ENCODE data around the gene NDUFAF2. TPM values are rescaled to one million over a fixed set of nuclear protein-coding genes. Genes with fewer than 3 reads are reported as not detected.
A peak's percentile ranks its signal among the peaks of the same experiment; 100 is the strongest.

Gene NDUFAF2
- polyA plus RNA-seq, 1 donor, result 39.3 TPM

DNA sequence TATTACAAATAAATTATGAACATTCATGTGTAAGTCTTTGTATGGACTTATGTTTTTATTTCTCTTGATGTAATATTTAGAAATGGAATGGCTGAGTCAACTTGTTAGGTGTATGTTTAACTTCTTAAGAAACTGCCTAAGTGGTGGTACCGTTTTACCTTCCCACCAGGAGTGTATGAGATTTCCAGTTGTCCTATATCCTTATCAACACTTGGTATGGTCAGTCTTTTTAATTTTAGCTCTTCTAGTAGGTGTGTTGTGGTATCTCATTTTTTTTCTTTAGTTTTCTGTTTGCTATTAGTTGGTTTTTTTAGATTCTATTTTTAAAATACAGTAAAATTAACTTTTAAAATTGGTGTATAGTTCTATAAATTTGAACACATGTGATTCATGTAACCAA is 3.7 kb downstream of the NDUFAF2 start:
- Histone ChIP-seq H3K9me3 (ENCODE audit: control insufficient read depth, low read depth, low read length) (no peaks in the 10 kb centered on the region), H3K4me1 (ENCODE audit: control insufficient read depth, insufficient read depth, low read length) (peaks cover 5% of the 10 kb centered on the region), H3K4me3 (ENCODE audit: low read length) (no peak overlapping the region), H3K36me3 (ENCODE audit: control insufficient read depth, insufficient read depth, low read length) (no peaks in the 10 kb centered on the region), H3K27me3 (ENCODE audit: control insufficient read depth, insufficient read depth, low read length) (no peaks in the 10 kb centered on the region), H3K27ac (ENCODE audit: low read length) (no peak overlapping the region)
- 100% methylated on average over 1 of the region's 1 CpG for WGBS (ENCODE audit: insufficient coverage, low lambda C conversion rate)
- no peak for DNase-seq

- no peaks in the 10 kb centered on the region for H3K36me3 ChIP-seq (ENCODE audit: control insufficient read depth, insufficient read depth, low read length)
- 100% methylated on average over 2 of the region's 3 CpGs for WGBS (ENCODE audit: insufficient coverage, low lambda C conversion rate)
- H3K27ac ChIP-seq (ENCODE audit: low read length), result no peak overlapping the region
- no peaks in the 10 kb centered on the region for H3K9me3 ChIP-seq (ENCODE audit: control insufficient read depth, low read depth, low read length)
- no peaks in the 10 kb centered on the region for H3K27me3 ChIP-seq (ENCODE audit: control insufficient read depth, insufficient read depth, low read length)
- no peak overlapping the region for H3K4me3 ChIP-seq (ENCODE audit: low read length)
- H3K4me1 ChIP-seq (ENCODE audit: control insufficient read depth, insufficient read depth, low read length), result no peaks in the 10 kb centered on the region
- no peak for DNase-seq
Measured at GRCh38 chr5:60955239-60955638, 10.2 kb downstream of the NDUFAF2 start.

GRCh38 chr5:60958088-60958487 is 13.1 kb downstream of the NDUFAF2 start:
- no peaks in the 10 kb centered on the region for H3K27me3 ChIP-seq (ENCODE audit: control insufficient read depth, insufficient read depth, low read length)
- no peaks in the 10 kb centered on the region for H3K9me3 ChIP-seq (ENCODE audit: control insufficient read depth, low read depth, low read length)
- H3K27ac ChIP-seq (ENCODE audit: low read length), result no peak overlapping the region
- H3K4me3 ChIP-seq (ENCODE audit: low read length), result no peak overlapping the region
- no peak for DNase-seq
- no peaks in the 10 kb centered on the region for H3K4me1 ChIP-seq (ENCODE audit: control insufficient read depth, insufficient read depth, low read length)
- H3K36me3 ChIP-seq (ENCODE audit: control insufficient read depth, insufficient read depth, low read length), result no peaks in the 10 kb centered on the region

DNA sequence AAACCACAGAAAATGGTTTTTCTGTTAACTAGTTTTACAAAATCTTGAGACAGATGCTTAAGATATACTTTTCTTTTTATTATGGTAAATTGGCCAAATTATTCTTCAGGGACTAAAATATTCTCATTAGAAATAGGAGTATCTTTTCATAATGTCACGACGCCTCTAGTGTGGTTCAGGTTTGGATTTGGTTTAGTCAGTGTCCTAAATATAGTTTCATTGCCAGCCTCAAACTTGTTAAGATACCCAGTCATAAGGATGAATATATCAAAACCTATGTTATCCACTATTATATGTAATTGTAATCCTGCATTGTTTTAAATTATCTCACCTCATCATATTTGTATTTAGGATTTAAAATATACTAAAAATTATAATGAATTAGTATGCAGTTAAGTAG is 13.7 kb downstream of the NDUFAF2 start:
- no peaks in the 10 kb centered on the region for H3K4me1 ChIP-seq (ENCODE audit: control insufficient read depth, insufficient read depth, low read length)
- H3K9me3 ChIP-seq (ENCODE audit: control insufficient read depth, low read depth, low read length), result no peaks in the 10 kb centered on the region
- H3K27me3 ChIP-seq (ENCODE audit: control insufficient read depth, insufficient read depth, low read length), result no peaks in the 10 kb centered on the region
- H3K36me3 ChIP-seq (ENCODE audit: control insufficient read depth, insufficient read depth, low read length), result no peaks in the 10 kb centered on the region
- DNase-seq, result no peak
- H3K4me3 ChIP-seq (ENCODE audit: low read length), result no peak overlapping the region
- 100% methylated on average over 2 of the region's 2 CpGs for WGBS (ENCODE audit: insufficient coverage, low lambda C conversion rate)
- H3K27ac ChIP-seq (ENCODE audit: low read length), result no peak overlapping the region

GRCh38 chr5:60959156-60959555 is 14.2 kb downstream of the NDUFAF2 start:
- no peak overlapping the region for H3K4me3 ChIP-seq (ENCODE audit: low read length)
- H3K27ac ChIP-seq (ENCODE audit: low read length), result no peak overlapping the region
- H3K9me3 ChIP-seq (ENCODE audit: control insufficient read depth, low read depth, low read length), result no peaks in the 10 kb centered on the region
- H3K4me1 ChIP-seq (ENCODE audit: control insufficient read depth, insufficient read depth, low read length), result no peaks in the 10 kb centered on the region
- DNase-seq, result no peak
- H3K36me3 ChIP-seq (ENCODE audit: control insufficient read depth, insufficient read depth, low read length), result no peaks in the 10 kb centered on the region
- no peaks in the 10 kb centered on the region for H3K27me3 ChIP-seq (ENCODE audit: control insufficient read depth, insufficient read depth, low read length)

GRCh38 chr5:60960591-60960990 is 15.6 kb downstream of the NDUFAF2 start:
- H3K4me3 ChIP-seq (ENCODE audit: low read length), result no peak overlapping the region
- H3K9me3 ChIP-seq (ENCODE audit: control insufficient read depth, low read depth, low read length), result no peaks in the 10 kb centered on the region
- no peak for DNase-seq
- H3K4me1 ChIP-seq (ENCODE audit: control insufficient read depth, insufficient read depth, low read length), result no peaks in the 10 kb centered on the region
- H3K27me3 ChIP-seq (ENCODE audit: control insufficient read depth, insufficient read depth, low read length), result no peaks in the 10 kb centered on the region
- H3K27ac ChIP-seq (ENCODE audit: low read length), result no peak overlapping the region
- no peaks in the 10 kb centered on the region for H3K36me3 ChIP-seq (ENCODE audit: control insufficient read depth, insufficient read depth, low read length)
- 24% methylated on average over 2 of the region's 2 CpGs for WGBS (ENCODE audit: insufficient coverage, low lambda C conversion rate)

- Histone ChIP-seq H3K4me3 (ENCODE audit: low read length) (no peak overlapping the region), H3K9me3 (ENCODE audit: control insufficient read depth, low read depth, low read length) (no peaks in the 10 kb centered on the region)
Measured at GRCh38 chr5:60961685-60962084, 16.7 kb downstream of the NDUFAF2 start.

GRCh38 chr5:60972231-60972630 is 27.2 kb downstream of the NDUFAF2 start:
- Histone ChIP-seq H3K27ac (ENCODE audit: low read length) (no peak overlapping the region), H3K9me3 (ENCODE audit: control insufficient read depth, low read depth, low read length) (no peaks in the 10 kb centered on the region), H3K36me3 (ENCODE audit: control insufficient read depth, insufficient read depth, low read length) (no peaks in the 10 kb centered on the region), H3K27me3 (ENCODE audit: control insufficient read depth, insufficient read depth, low read length) (no peaks in the 10 kb centered on the region), H3K4me3 (ENCODE audit: low read length) (no peak overlapping the region), H3K4me1 (ENCODE audit: control insufficient read depth, insufficient read depth, low read length) (peaks cover 4% of the 10 kb centered on the region)
- WGBS (ENCODE audit: insufficient coverage, low lambda C conversion rate), result no CpG with 5 or more reads among the region's 3 CpGs
- no peak for DNase-seq

More at GRCh38 chr5:60961685-60962084, 16.7 kb downstream of the NDUFAF2 start:
- H3K4me1 ChIP-seq (ENCODE audit: control insufficient read depth, insufficient read depth, low read length), result no peaks in the 10 kb centered on the region
- no CpG with 5 or more reads among the region's 2 CpGs for WGBS (ENCODE audit: insufficient coverage, low lambda C conversion rate)
- no peaks in the 10 kb centered on the region for H3K36me3 ChIP-seq (ENCODE audit: control insufficient read depth, insufficient read depth, low read length)
- no peaks in the 10 kb centered on the region for H3K27me3 ChIP-seq (ENCODE audit: control insufficient read depth, insufficient read depth, low read length)
- no peak for DNase-seq
- H3K27ac ChIP-seq (ENCODE audit: low read length), result no peak overlapping the region

DNA sequence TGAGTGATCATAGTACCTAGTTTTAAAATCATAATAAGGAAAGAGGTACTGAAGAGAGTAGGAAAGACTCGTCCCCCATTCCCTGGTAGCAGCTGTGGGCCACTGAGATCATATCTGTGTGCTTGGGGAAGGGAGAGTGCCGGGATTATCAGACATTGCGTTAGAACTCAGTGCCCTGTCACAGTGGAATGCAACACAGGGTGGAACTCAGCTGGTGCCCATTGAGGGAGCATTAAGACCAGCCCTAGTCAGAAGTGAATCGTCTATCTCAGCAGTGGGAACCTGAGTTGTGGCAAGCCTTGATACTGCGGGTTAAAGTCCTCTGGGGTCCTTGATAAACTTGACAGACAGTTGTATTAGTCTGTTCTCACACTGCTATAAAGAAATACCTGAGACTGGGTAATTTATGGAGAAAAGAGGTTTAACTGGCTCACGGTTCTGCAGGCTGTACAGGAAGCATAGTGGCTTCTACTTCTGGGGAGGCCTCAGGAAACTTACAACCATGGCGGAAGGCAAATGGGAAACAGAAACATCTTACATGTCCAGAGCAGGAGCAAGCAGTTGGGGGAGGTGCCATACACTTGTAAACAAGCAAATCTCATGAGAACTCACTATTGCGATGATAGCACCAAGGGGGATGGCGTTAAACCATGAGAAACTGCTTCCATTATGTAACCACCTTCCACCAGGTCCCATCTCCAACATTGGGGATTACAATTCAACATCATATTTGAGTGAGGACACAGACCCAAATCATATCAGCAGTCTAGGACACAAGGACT is 33.1 kb downstream of the NDUFAF2 start:
- peak; percentile 62 to 93 for DNase-seq
- no peaks in the 10 kb centered on the region for H3K36me3 ChIP-seq (ENCODE audit: control insufficient read depth, insufficient read depth, low read length)
- H3K27me3 ChIP-seq (ENCODE audit: control insufficient read depth, insufficient read depth, low read length), result no peaks in the 10 kb centered on the region
- H3K27ac ChIP-seq (ENCODE audit: low read length), result peak overlapping the region; percentile 54
- no peak overlapping the region for H3K4me3 ChIP-seq (ENCODE audit: low read length)
- 40% methylated on average over 1 of the region's 9 CpGs for WGBS (ENCODE audit: insufficient coverage, low lambda C conversion rate)
- H3K4me1 ChIP-seq (ENCODE audit: control insufficient read depth, insufficient read depth, low read length), result peaks cover 16% of the 10 kb centered on the region
- peaks cover 3% of the 10 kb centered on the region for H3K9me3 ChIP-seq (ENCODE audit: control insufficient read depth, low read depth, low read length)

DNA sequence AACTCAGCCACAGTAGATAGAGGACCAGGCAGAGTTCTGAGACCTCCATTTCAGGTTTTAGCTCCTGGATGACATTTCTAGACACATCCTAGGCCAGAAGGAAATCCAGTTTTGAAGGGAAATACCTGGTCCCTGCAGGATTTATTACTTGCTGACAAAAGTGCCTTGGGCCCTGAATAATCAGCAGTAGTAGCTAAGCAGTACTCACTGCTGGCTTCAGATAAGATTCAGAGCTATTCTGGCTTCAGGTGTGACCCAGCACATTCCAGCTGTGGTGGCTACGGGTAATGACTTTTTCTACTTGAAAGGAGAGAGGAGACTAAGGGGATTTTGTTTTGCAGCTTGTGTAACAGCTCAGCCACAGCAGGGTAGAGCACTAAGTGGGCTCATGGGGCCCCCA is 34.0 kb downstream of the NDUFAF2 start:
- WGBS (ENCODE audit: insufficient coverage, low lambda C conversion rate), result no CpG with 5 or more reads among the region's 1 CpG
- Histone ChIP-seq H3K27ac (ENCODE audit: low read length) (peak overlapping the region; percentile 54), H3K27me3 (ENCODE audit: control insufficient read depth, insufficient read depth, low read length) (no peaks in the 10 kb centered on the region), H3K36me3 (ENCODE audit: control insufficient read depth, insufficient read depth, low read length) (no peaks in the 10 kb centered on the region), H3K9me3 (ENCODE audit: control insufficient read depth, low read depth, low read length) (peaks cover 3% of the 10 kb centered on the region), H3K4me3 (ENCODE audit: low read length) (no peak overlapping the region), H3K4me1 (ENCODE audit: control insufficient read depth, insufficient read depth, low read length) (peaks cover 16% of the 10 kb centered on the region)
- peak in 1 of 2 donors; percentile 30 for DNase-seq

DNA sequence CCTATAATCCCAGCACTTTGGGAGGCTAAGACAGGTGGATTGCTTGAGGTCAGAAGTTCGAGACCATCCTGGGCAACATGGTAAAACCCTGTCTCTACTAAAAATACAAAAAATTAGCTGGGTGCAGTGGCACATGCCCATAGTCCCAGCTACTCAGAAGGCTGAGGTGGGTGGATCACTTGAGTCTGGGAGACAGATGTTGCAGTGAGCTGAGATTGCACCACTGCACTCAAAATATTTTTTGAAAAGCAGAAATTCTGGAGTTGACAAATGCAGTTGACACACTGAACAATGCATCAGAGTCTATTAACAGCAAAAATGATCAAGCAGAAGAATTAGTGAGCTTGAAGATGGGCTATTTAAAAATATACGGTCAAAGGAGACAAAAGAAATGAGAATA is 35.5 kb downstream of the NDUFAF2 start:
- 100% methylated on average over 1 of the region's 2 CpGs for WGBS (ENCODE audit: insufficient coverage, low lambda C conversion rate)
- no peak for DNase-seq

More for the DNA sequence above, 35.5 kb downstream of the NDUFAF2 start:
- Histone ChIP-seq H3K4me1 (ENCODE audit: control insufficient read depth, insufficient read depth, low read length) (peaks cover 16% of the 10 kb centered on the region), H3K36me3 (ENCODE audit: control insufficient read depth, insufficient read depth, low read length) (no peaks in the 10 kb centered on the region), H3K27me3 (ENCODE audit: control insufficient read depth, insufficient read depth, low read length) (no peaks in the 10 kb centered on the region), H3K27ac (ENCODE audit: low read length) (no peak overlapping the region), H3K9me3 (ENCODE audit: control insufficient read depth, low read depth, low read length) (peaks cover 3% of the 10 kb centered on the region), H3K4me3 (ENCODE audit: low read length) (no peak overlapping the region)

Measured in large intestine (tissue), 3 donors.